Choroid plexus epithelial cell (primary cell): ENCODE measurements around the gene ZCCHC4.
"Not testable (repeated sequence)": the region's sequence is repeated elsewhere in the genome, so short reads cannot be mapped to it uniquely, and the experiment has no call there.

ENCODE experiments used
- DNase-seq: peaks from one replicate; pipeline ENCODE4 v3.0.0-alpha.2; 2010; ENCODE audit warnings: low read depth
- H3K4me3 ChIP-seq: 2 replicates; pipeline ENCODE4 v1.5.1; 2011; ENCODE audit warnings: low read depth, mild to moderate bottlenecking, control low read depth, low read length, moderate library complexity
- CTCF ChIP-seq: conservative IDR thresholded peaks from 2 replicates; pipeline ENCODE4 v1.5.1; 2011; ENCODE audit warnings: low read depth, mild to moderate bottlenecking, control low read depth, inconsistent platforms, low read length, moderate library complexity

The ZCCHC4 gene

GRCh38 chr4:25320336-25320735, 7.8 kb downstream of the ZCCHC4 start:
- TF ChIP-seq CTCF: no peak
- no peak overlapping the region for H3K4me3 ChIP-seq
- DNase-seq: peak; percentile 63

- H3K4me3 ChIP-seq: no peak overlapping the region
- peak; percentile 97 for DNase-seq
- TF ChIP-seq CTCF: no peak
Measured at GRCh38 chr4:25320773-25321172, 8.2 kb downstream of the ZCCHC4 start.

- TF ChIP-seq CTCF: no peak
- no peak overlapping the region for H3K4me3 ChIP-seq
- no peak for DNase-seq
Measured at GRCh38 chr4:25321703-25322102, 9.1 kb downstream of the ZCCHC4 start.

GRCh38 chr4:25328463-25328862, 15.9 kb downstream of the ZCCHC4 start:
- not testable (repeated sequence) for DNase-seq, H3K4me3 ChIP-seq

- H3K4me3 ChIP-seq: no peak overlapping the region
- no peak for DNase-seq
- no peak for TF ChIP-seq CTCF
Measured at GRCh38 chr4:25330335-25330734, 17.8 kb downstream of the ZCCHC4 start.

GRCh38 chr4:25330905-25331808, 18.6 kb downstream of the ZCCHC4 start:
- DNase-seq: peak; percentile 18
- no peak overlapping the region for H3K4me3 ChIP-seq
- TF ChIP-seq CTCF: no peak

GRCh38 chr4:25343671-25344070, 31.1 kb downstream of the ZCCHC4 start:
- no peak for TF ChIP-seq CTCF
- H3K4me3 ChIP-seq: no peak overlapping the region
- DNase-seq: peak; percentile 25
